GM23338 (cell line): ENCODE results near the gene TOM1L2. TPM values are rescaled to one million over a fixed set of nuclear protein-coding genes. Genes with fewer than 3 reads are reported as not detected.

Experiments used
- ATAC-seq: fragments of 200-7000 bp; cut with Tn5 transposase; 3 replicates; pipeline ENCODE4 v1.9.1; 2020
- DNase-seq: peaks from one replicate; pipeline ENCODE4 v3.0.0-alpha.2; 2015; ENCODE audit warnings: low spot score
- H2AFZ ChIP-seq: fragments of 200-600 bp; sonication (generic); 2 replicates; pipeline ENCODE4 v1.8.0; 2016; ENCODE audit warnings: antibody characterized with exemption, mild to moderate bottlenecking, moderate library complexity
- H3F3A ChIP-seq: fragments of 200-600 bp; sonication (generic); replicated peaks from 2 replicates; pipeline ENCODE4 v1.8.0; 2017; ENCODE audit warnings: antibody characterized with exemption, mixed run types, low read depth
- H3K27ac ChIP-seq: fragments of 200-600 bp; sonication (generic); 2 replicates; pipeline ENCODE4 v1.6.1; 2016; ENCODE audit warnings: low read depth
- H3K27me3 ChIP-seq: fragments of 200-600 bp; sonication (generic); 2 replicates; pipeline ENCODE4 v1.8.0; 2016; ENCODE audit warnings: mild to moderate bottlenecking, mixed run types, moderate library complexity; ENCODE audit not compliant: insufficient read depth
- H3K36me3 ChIP-seq: fragments of 200-600 bp; sonication (generic); 2 replicates; pipeline ENCODE4 v1.8.0; 2016; ENCODE audit warnings: mild to moderate bottlenecking; ENCODE audit not compliant: insufficient read depth
- H3K4me1 ChIP-seq: fragments of 200-600 bp; sonication (generic); 2 replicates; pipeline ENCODE4 v1.8.0; 2016; ENCODE audit warnings: mild to moderate bottlenecking, moderate library complexity; ENCODE audit not compliant: insufficient read depth
- H3K4me2 ChIP-seq: fragments of 200-600 bp; sonication (generic); 2 replicates; pipeline ENCODE4 v1.7.1; 2017; ENCODE audit warnings: mixed run types
- H3K4me3 ChIP-seq: fragments of 200-600 bp; sonication (generic); 2 replicates; pipeline ENCODE4 v1.6.1; 2016; ENCODE audit warnings: mixed run types
- H3K79me2 ChIP-seq: fragments of 200-600 bp; sonication (generic); replicated peaks from 2 replicates; pipeline ENCODE4 v1.8.0; 2017; ENCODE audit warnings: mild to moderate bottlenecking; ENCODE audit not compliant: insufficient read depth
- H3K9me2 ChIP-seq: fragments of 200-600 bp; sonication (generic); 2 replicates; pipeline ENCODE4 v1.8.0; 2017; ENCODE audit not compliant: insufficient read depth
- H4K20me1 ChIP-seq: fragments of 200-600 bp; sonication (generic); replicated peaks from 2 replicates; pipeline ENCODE4 v1.8.0; 2017; ENCODE audit warnings: mild to moderate bottlenecking; ENCODE audit not compliant: insufficient read depth
- H3K27ac Mint-ChIP-seq: 2 replicates; pipeline ENCODE4 v1.8.0; 2020; ENCODE audit warnings: inconsistent platforms, mild to moderate bottlenecking, moderate library complexity, mixed read lengths
- H3K27me3 Mint-ChIP-seq: 3 replicates; pipeline ENCODE4 v1.8.0; 2022; ENCODE audit warnings: low read depth, mild to moderate bottlenecking, moderate library complexity, mixed read lengths, inconsistent platforms; ENCODE audit not compliant: insufficient read depth, poor library complexity
- H3K36me3 Mint-ChIP-seq: 3 replicates; pipeline ENCODE4 v1.8.0; 2021; ENCODE audit warnings: low read depth, mild to moderate bottlenecking, inconsistent platforms, moderate library complexity, mixed read lengths
- H3K4me1 Mint-ChIP-seq: 3 replicates; pipeline ENCODE4 v1.8.0; 2020; ENCODE audit warnings: mild to moderate bottlenecking, inconsistent platforms, mixed read lengths
- H3K4me3 Mint-ChIP-seq: 3 replicates; pipeline ENCODE4 v1.8.0; 2021; ENCODE audit warnings: moderate library complexity, mild to moderate bottlenecking, inconsistent platforms, mixed read lengths
- H3K9me3 Mint-ChIP-seq: 3 replicates; pipeline ENCODE4 v1.8.0; 2020; ENCODE audit warnings: moderate library complexity, mild to moderate bottlenecking, inconsistent platforms, mixed read lengths
- EZH2 ChIP-seq: fragments of 200-600 bp; sonication (generic); IDR thresholded peaks from one replicate; pipeline ENCODE4 v1.8.0; 2017; ENCODE audit warnings: antibody characterized with exemption, mild to moderate bottlenecking, low read depth; ENCODE audit not compliant: unreplicated experiment
- EZH2phosphoT487 ChIP-seq: fragments of 200-600 bp; sonication (generic); IDR thresholded peaks from one replicate; pipeline ENCODE4 v1.8.1; 2018; ENCODE audit warnings: antibody characterized with exemption; ENCODE audit not compliant: unreplicated experiment
- JUNB ChIP-seq: IDR thresholded peaks from one replicate; pipeline ENCODE4 v1.6.1; 2016; ENCODE audit warnings: antibody characterized with exemption; ENCODE audit not compliant: unreplicated experiment
- NANOG ChIP-seq: IDR thresholded peaks from 2 replicates; pipeline ENCODE4 v1.6.1; 2016; ENCODE audit warnings: antibody characterized with exemption, borderline replicate concordance
- POLR2AphosphoS5 ChIP-seq: IDR thresholded peaks from 2 replicates; pipeline ENCODE4 v1.6.1; 2016; ENCODE audit warnings: antibody characterized with exemption, low read depth
- STAT1 ChIP-seq: IDR thresholded peaks from one replicate; pipeline ENCODE4 v1.6.1; 2016; ENCODE audit warnings: antibody characterized with exemption; ENCODE audit not compliant: unreplicated experiment
- ZNF114 ChIP-seq: fragments of 250-450 bp; sonication (Bioruptor Pico); IDR thresholded peaks from 2 replicates; pipeline ENCODE4 v1.5.0; 2020; ENCODE audit warnings: mild to moderate bottlenecking, moderate library complexity
- ZNF331 ChIP-seq: fragments of 250-450 bp; sonication (Bioruptor Pico); IDR thresholded peaks from 2 replicates; pipeline ENCODE4 v1.5.0; 2020; ENCODE audit warnings: low read depth, mild to moderate bottlenecking, moderate library complexity
- polyA plus RNA-seq: library from polyadenylated mRNA; unstranded; fragments of >200 nt; fragmentation: Nextera tagmentation; extraction: Ambion mirVana; gene quantifications from 2 replicates; pipeline ENCODE4 v1.2.1, GENCODE V29; 2016
- total RNA-seq: library from RNA; depleted of rRNA; stranded (reverse); fragments of >200 nt; shearing (Covaris generic); gene quantifications from 2 replicates; pipeline ENCODE4 v1.2.3, GENCODE V29; 2014
- TF ChIP-seq, protein P1 (sequence below): IDR thresholded peaks from one replicate; pipeline ENCODE4 v1.6.1; 2018; ENCODE audit warnings: antibody characterized with exemption; ENCODE audit not compliant: unreplicated experiment
- TF ChIP-seq, protein P2 (sequence below), 2 experiments: fragments of 200-600 bp in 1 of 2; sonication (generic) in 1 of 2; conservative IDR thresholded peaks; 2 replicates each; pipeline versions ENCODE4 v1.5.1 to v1.6.1; 2016 to 2017; ENCODE audit warnings: antibody characterized with exemption in 2 of 2, low read depth in 2 of 2, mild to moderate bottlenecking in 2 of 2, moderate library complexity in 1 of 2
- TF ChIP-seq, protein P3 (sequence below): IDR thresholded peaks from 2 replicates; pipeline ENCODE4 v1.6.1; 2016; ENCODE audit warnings: antibody characterized with exemption

TOM1L2 gene
- total and polyA plus RNA-seq, 2 experiments from 2014 or later = 3.3 TPM

DNA sequence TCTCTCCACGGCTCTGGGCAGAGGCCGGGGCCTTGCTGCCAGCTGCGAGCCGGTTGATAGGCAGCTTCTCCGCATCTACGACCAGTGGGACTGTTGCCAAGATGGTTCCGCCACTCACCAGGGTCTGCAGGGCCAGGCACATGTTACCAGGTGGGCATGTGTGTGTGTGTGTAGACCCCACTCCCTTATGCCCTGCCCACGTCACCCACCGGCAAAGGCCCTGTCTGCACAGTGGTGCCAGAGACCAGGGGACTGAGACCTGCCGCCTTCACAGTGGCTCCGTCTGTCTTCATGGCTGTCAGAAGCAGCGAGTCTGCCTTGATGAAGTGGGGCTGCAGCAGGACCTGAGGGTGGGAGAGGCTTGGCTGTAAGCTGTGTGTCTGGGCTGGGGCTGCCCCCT is 153.1 kb downstream of the TOM1L2 start (continued):
- TF ChIP-seq, protein P1, sequence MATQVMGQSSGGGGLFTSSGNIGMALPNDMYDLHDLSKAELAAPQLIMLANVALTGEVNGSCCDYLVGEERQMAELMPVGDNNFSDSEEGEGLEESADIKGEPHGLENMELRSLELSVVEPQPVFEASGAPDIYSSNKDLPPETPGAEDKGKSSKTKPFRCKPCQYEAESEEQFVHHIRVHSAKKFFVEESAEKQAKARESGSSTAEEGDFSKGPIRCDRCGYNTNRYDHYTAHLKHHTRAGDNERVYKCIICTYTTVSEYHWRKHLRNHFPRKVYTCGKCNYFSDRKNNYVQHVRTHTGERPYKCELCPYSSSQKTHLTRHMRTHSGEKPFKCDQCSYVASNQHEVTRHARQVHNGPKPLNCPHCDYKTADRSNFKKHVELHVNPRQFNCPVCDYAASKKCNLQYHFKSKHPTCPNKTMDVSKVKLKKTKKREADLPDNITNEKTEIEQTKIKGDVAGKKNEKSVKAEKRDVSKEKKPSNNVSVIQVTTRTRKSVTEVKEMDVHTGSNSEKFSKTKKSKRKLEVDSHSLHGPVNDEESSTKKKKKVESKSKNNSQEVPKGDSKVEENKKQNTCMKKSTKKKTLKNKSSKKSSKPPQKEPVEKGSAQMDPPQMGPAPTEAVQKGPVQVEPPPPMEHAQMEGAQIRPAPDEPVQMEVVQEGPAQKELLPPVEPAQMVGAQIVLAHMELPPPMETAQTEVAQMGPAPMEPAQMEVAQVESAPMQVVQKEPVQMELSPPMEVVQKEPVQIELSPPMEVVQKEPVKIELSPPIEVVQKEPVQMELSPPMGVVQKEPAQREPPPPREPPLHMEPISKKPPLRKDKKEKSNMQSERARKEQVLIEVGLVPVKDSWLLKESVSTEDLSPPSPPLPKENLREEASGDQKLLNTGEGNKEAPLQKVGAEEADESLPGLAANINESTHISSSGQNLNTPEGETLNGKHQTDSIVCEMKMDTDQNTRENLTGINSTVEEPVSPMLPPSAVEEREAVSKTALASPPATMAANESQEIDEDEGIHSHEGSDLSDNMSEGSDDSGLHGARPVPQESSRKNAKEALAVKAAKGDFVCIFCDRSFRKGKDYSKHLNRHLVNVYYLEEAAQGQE = no peak
- TF ChIP-seq, protein P2, sequence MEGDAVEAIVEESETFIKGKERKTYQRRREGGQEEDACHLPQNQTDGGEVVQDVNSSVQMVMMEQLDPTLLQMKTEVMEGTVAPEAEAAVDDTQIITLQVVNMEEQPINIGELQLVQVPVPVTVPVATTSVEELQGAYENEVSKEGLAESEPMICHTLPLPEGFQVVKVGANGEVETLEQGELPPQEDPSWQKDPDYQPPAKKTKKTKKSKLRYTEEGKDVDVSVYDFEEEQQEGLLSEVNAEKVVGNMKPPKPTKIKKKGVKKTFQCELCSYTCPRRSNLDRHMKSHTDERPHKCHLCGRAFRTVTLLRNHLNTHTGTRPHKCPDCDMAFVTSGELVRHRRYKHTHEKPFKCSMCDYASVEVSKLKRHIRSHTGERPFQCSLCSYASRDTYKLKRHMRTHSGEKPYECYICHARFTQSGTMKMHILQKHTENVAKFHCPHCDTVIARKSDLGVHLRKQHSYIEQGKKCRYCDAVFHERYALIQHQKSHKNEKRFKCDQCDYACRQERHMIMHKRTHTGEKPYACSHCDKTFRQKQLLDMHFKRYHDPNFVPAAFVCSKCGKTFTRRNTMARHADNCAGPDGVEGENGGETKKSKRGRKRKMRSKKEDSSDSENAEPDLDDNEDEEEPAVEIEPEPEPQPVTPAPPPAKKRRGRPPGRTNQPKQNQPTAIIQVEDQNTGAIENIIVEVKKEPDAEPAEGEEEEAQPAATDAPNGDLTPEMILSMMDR (conservative IDR thresholded peaks at IDR 0.05; ENCODE audit: low read depth in 2 of 2) = no peak
- TF ChIP-seq STAT1 (no peak), POLR2AphosphoS5 (no peak), EZH2phosphoT487 (no peak), EZH2 (no peak), ZNF114 (no peak)
- TF ChIP-seq, protein P3, sequence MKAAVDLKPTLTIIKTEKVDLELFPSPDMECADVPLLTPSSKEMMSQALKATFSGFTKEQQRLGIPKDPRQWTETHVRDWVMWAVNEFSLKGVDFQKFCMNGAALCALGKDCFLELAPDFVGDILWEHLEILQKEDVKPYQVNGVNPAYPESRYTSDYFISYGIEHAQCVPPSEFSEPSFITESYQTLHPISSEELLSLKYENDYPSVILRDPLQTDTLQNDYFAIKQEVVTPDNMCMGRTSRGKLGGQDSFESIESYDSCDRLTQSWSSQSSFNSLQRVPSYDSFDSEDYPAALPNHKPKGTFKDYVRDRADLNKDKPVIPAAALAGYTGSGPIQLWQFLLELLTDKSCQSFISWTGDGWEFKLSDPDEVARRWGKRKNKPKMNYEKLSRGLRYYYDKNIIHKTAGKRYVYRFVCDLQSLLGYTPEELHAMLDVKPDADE = no peak

DNA sequence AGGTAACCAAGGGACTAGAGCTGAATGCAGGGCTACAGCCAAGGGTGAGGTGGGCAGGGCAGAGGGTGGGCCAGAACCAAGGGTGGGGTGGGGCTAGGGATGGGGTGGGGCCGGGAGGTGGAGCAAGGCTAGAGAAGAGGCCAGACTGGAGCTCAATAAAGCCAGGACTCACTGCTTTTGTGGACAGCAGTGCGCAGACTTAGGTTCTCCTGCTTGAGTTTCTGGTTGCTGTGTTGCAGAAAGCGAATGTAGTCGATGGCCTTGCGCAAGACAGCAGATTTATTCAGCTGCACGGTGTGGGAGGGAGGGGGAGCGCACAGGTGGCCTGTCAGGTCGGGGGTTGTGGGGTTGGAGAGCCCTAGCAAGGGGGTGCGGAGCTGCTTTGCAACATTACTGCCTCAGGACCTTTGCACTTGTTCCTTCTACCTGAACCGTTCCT is 154.1 kb downstream of the TOM1L2 start:
- Histone ChIP-seq H3K4me1 (peaks cover 18% of the 10 kb centered on the region), H3K4me3 (no peak overlapping the region), H3K36me3 (peaks cover 5% of the 10 kb centered on the region; the same call in 1 of the 2 replicates), H3K27ac (no peak overlapping the region), H2AFZ (no peak overlapping the region), H3K4me2 (no peak overlapping the region), H3K9me2 (no peaks in the 10 kb centered on the region), H3K27me3 (no peaks in the 10 kb centered on the region), H3K79me2 (peaks cover 28% of the 10 kb centered on the region), H4K20me1 (peaks cover 45% of the 10 kb centered on the region), H3F3A (peaks cover 10% of the 10 kb centered on the region; the same call in 1 of the 2 replicates)
- Mint-ChIP-seq H3K4me3 (no peak overlapping the region; the same call in 2 of the 3 replicates), H3K9me3 (no peaks in the 10 kb centered on the region; the same call in 2 of the 3 replicates), H3K27me3 (peaks cover 16% of the 10 kb centered on the region), H3K27ac (no peak overlapping the region), H3K36me3 (peaks cover 57% of the 10 kb centered on the region), H3K4me1 (peaks cover 50% of the 10 kb centered on the region)
- DNase-seq (peak; percentile 70), ATAC-seq (peak; percentile 67)
- TF ChIP-seq, protein P3 = no peak
- TF ChIP-seq POLR2AphosphoS5 (no peak; the same call in 1 of the 2 replicates), ZNF114 (no peak), ZNF331 (CRISPR knock-in tag) (no peak), EZH2phosphoT487 (no peak), NANOG (no peak), STAT1 (no peak), JUNB (no peak)
- TF ChIP-seq, protein P1 = no peak
- TF ChIP-seq, protein P2 (conservative IDR thresholded peaks at IDR 0.05; ENCODE audit: low read depth in 2 of 2) = no peak
